HL-60 (cell line): Measurements from ENCODE around the gene FCER2.

Experiments
- CTCF ChIP-seq: IDR thresholded peaks from one replicate; pipeline ENCODE4 v1.5.1; 2011; ENCODE audit warnings: low read length, control low read depth, inconsistent platforms; ENCODE audit not compliant: insufficient read depth
- GABPA ChIP-seq: IDR thresholded peaks from 2 replicates; pipeline ENCODE4 v1.6.1; 2012; ENCODE audit warnings: low read depth
- REST ChIP-seq: IDR thresholded peaks from 2 replicates; pipeline ENCODE4 v1.6.1; 2012; ENCODE audit warnings: low read depth; ENCODE audit not compliant: insufficient replicate concordance

GRCh38 chr19:7672522-7672921, 29.4 kb downstream of the FCER2 start:
- TF ChIP-seq CTCF (no peak), GABPA (no peak), REST (no peak)
